ENCODE data around the gene LYPD6.
A peak's percentile ranks its signal among the peaks of the same experiment; 100 is the strongest.

LYPD6 gene

DNA sequence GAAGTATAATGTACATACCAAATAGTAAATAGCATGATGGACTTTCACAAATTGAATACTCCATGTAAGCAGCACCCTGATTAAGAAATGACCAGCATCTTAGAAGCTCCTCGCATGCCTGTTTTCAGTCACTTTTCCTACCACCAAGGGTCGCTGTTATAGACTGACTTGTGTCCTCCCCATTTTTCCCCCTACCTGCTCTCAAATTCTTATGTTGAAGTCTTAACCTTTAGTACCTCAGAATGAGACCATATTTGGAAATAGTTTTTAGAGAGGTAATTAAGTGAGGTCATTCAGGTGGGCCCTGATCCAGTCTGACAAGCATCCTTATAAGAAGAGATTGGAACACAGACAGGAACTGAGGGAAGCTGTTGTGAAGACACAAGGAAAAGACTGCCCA is 125.9 kb downstream of the LYPD6 start:
- no peak overlapping the region for H3K27ac ChIP-seq
- TF ChIP-seq, protein P1, sequence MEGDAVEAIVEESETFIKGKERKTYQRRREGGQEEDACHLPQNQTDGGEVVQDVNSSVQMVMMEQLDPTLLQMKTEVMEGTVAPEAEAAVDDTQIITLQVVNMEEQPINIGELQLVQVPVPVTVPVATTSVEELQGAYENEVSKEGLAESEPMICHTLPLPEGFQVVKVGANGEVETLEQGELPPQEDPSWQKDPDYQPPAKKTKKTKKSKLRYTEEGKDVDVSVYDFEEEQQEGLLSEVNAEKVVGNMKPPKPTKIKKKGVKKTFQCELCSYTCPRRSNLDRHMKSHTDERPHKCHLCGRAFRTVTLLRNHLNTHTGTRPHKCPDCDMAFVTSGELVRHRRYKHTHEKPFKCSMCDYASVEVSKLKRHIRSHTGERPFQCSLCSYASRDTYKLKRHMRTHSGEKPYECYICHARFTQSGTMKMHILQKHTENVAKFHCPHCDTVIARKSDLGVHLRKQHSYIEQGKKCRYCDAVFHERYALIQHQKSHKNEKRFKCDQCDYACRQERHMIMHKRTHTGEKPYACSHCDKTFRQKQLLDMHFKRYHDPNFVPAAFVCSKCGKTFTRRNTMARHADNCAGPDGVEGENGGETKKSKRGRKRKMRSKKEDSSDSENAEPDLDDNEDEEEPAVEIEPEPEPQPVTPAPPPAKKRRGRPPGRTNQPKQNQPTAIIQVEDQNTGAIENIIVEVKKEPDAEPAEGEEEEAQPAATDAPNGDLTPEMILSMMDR (conservative IDR thresholded peaks at IDR 0.05), result no peak

DNA sequence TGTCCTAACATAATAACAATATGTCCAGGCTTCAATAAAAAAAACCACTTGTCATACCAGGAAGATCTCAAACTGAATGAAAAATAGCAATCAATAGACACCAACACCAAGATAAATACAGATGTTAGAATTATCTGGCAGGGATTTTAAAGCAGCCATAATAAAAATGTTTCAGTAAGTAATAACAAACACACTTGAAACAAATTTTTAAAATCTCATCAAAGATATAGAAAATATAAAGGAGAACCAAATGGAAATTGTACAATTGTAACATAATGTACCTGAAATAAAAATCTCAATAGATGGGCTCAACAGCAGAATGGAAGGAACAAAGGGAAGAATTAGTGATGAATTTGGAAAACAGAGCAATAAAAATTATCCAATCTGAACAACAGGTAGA is 128.1 kb downstream of the LYPD6 start:
- H3K27ac ChIP-seq, result no peak overlapping the region
- TF ChIP-seq, protein P1 (conservative IDR thresholded peaks at IDR 0.05), result no peak

- H3K27ac ChIP-seq, result no peak overlapping the region
- TF ChIP-seq, protein P1 (conservative IDR thresholded peaks at IDR 0.05), result no peak
Measured at GRCh38 chr2:149463328-149464002, 133.1 kb downstream of the LYPD6 start.

GRCh38 chr2:149464396-149464795 is 134.0 kb downstream of the LYPD6 start:
- no peak overlapping the region for H3K27ac ChIP-seq
- TF ChIP-seq, protein P1 (conservative IDR thresholded peaks at IDR 0.05), result no peak

DNA sequence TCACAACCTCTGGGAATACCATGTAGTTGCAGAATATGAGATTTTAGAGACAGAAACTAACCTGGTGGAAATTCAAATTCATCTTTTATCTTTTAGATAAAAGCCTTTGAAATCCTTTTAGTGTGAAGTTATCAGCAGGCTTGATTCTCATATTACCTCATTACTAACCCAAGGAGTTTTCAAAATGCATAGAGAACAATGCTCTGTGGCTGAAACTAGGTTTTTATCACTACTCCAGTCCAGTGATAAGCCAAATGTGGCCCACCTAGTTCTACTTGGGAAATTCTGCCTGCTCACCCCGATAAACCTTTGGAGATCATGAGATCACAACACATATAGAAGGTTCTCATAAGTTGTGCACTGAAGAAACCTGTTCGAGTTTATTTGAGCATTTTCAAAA is 135.5 kb downstream of the LYPD6 start:
- TF ChIP-seq, protein P1 (conservative IDR thresholded peaks at IDR 0.05), result no peak
- H3K27ac ChIP-seq, result no peak overlapping the region; the same call in 1 of the 2 replicates

GRCh38 chr2:149466635-149467034 is 136.2 kb downstream of the LYPD6 start:
- H3K27ac ChIP-seq, result peak overlapping the region; percentile 19; the same call in 1 of the 2 replicates
- TF ChIP-seq, protein P1 (conservative IDR thresholded peaks at IDR 0.05), result no peak

DNA sequence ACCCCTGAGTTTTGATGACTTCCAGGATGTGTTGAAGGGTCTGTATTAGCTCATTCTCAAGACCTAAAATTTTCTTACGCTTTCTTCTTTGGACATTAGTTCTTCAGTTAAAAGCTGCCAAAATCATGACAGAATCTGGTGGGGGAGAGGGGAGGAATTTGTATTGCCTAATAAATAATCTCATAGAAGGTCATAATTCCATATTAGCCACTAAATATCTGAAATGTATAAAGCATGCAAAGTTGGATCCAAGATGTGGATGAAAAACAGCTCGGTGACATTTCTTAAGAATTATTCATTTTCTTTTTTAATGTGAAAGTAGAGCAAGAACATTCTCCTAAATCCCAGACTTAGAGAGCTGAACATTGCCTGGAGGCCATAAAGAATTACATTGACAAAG is 137.0 kb downstream of the LYPD6 start:
- no peak overlapping the region for H3K27ac ChIP-seq
- TF ChIP-seq, protein P1 (conservative IDR thresholded peaks at IDR 0.05), result no peak
